Astrocyte (in vitro differentiated cells and primary cell): ENCODE results near the gene ERC1.

Source experiments
- CTCF ChIP-seq: IDR thresholded peaks from 2 replicates; pipeline ENCODE4 v1.5.1; 2011; ENCODE audit warnings: low read depth, mild to moderate bottlenecking, inconsistent platforms, low read length, moderate library complexity; ENCODE audit not compliant: insufficient read depth
- EZH2 ChIP-seq: IDR thresholded peaks from 2 replicates; pipeline ENCODE4 v1.6.1; 2012; ENCODE audit warnings: mild to moderate bottlenecking, low read length, inconsistent platforms; ENCODE audit not compliant: insufficient read depth

DNA sequence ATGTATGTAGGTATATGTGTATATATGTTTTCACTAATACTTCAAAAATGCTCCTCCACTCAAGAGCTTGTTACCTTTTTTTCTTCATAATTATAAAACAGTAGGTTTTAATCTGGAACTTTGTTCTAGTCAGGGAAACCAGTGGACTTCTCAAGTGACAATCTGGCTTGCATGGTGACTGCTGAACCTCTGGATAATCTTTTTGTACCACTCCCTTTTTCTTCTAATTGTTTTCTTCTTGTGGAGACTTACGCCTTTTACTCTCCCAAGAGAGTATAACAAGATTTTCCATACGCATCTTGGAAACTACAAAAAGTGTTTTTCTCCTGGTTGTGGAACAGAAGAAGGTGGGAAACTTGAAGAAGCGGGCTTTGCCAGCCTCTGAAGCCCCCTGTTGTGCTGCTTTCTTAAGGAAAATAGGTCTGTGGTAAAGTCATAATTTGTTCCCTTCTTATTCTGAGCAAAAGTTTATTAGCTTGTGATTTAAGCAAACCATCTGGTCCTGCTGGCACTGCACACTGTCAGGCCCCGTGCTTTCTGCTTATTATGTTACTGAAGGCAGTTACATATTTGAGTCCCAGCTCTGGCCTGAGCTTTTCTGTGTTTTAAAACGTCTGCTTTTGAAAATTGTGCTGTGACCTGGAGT, 291.8 kb downstream of the ERC1 start:
- TF ChIP-seq CTCF (no peak), EZH2 (no peak)
